DMS 273 treated with DMSO at 0.1 percent for 48 hours (cell line): ENCODE results near the gene HIBADH.
"Not testable (repeated sequence)": the region's sequence is repeated elsewhere in the genome, so short reads cannot be mapped to it uniquely, and the experiment has no call there.

Experiments
- DNase-seq: peaks from one replicate; lab custom pipeline; 2025; lab: John Stamatoyannopoulos, UW

The HIBADH gene

DNA sequence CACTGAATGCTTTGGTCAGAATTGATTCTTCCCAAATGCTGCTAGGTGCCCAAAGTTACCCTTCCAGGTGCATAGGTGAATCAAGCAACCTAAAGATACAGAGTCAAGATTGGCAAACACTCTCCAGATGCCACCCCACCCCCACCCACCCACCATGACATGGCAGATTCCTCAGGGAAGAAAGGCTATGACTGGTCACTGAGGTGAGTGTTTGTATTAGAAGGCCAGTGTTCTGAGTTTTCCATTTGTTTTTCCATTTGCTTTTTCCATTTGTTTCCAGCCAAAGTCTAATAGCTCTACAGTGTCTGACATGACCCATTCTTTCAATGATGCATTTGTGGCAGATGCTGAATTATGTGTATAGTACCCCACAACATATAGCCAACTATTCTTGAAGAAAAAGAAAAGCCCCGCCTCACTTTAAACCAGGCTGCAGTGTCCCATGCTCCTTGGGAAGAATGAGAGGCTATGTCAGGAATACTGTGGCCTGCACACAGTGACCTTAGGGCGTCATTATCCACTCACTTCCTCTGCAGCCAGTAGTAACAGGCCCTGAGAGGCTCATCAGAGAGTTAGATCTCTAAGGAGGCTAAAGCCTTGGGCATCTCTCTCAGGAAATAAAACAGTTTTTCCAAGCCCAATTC, 16.1 kb upstream of the HIBADH start:
- no peak for DNase-seq

DNA sequence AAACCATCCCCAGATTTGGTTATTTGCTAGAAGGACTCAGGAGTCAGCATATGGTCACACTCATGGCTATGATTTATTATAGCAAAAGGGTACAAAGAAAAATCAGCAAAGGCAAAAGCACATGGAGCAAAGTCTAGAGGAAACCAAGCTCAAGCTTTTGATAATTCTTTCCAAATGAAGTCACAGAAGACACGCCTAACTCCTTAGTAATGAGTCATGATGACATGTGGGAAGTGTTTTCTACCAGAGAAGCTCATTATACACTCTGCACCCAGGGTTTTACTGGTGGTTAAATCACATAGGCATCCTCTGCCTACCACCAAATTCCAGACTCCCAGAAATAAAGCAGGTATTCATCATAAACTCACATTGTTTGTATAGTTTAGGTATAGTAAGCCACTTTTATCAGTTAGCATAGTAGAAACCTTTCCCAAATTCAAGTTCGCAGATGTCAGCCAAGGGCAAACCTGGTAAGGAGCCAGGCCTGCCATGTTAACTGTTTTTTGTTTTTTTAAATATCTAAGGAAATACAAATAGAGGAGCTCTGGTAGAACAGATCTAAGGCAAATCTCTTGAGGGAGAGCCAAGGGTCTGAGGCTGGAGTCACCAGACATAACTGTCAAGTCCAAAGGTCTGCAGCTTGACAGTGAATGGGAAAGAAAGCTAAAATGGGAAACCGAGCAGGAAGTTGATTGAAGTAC, 15.4 kb upstream of the HIBADH start:
- no peak for DNase-seq

DNA sequence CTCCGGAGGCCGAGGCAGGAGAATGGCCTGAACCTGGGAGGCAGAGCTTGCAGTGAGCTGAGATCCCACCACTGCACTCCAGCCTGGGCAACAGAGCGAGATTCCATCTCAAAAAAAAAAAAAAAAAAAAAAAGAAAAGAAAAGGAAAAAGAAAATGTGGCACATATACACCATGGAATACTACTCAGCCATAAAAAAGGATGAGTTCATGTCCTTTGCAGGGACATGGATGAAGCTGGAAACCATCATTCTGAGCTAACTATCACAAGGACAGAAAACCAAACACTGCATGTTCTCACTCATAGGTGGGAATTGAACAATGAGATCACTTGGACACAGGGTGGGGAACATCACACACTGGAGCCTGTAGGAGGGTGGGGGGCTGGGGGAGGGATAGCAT, 11.4 kb upstream of the HIBADH start:
- DNase-seq = not testable (repeated sequence)

DNA sequence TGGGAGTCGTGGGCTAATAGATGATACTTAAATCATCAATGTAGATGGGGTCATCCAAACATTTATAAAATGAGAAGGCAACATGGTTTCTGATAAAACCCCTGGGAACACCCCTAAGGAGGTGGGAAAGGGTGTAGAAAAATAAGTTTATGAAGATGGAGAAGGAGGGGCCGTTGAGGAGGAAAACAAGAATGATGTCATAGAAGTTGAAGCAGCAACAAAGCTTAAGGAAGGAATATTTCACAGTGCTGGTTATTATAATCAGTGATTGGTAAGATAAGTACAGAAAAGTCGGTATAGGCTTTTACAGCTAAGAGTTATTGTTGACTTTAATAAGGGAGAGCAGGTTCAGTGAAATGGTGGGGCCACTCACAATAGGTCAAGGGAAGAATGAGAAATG, 9.0 kb upstream of the HIBADH start:
- no peak for DNase-seq

- DNase-seq = no peak
These were observed 8.0 kb upstream of the HIBADH start for GRCh38 chr7:27670676-27671075.

- DNase-seq = no peak
These were observed 7.5 kb upstream of the HIBADH start for GRCh38 chr7:27670177-27670576.

DNA sequence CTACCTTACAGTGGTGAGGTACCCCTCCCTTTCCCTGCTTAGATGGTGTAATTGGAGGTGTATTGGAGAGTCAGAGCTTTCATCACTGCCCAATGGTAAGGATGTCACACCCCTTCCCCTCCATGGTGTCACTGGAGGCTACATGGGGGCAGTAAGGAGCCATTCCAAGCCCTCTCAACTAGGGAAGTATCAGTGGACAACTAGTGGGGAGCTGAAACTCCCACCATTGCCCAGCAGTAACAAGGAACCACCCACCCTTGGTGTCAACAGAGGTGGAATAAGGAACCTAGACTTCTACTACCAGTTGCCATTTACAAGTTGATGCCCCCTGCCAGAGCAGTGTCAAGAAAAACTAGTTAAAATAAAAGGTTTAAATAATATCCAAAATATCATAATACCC, 2.8 kb upstream of the HIBADH start:
- DNase-seq = no peak

- DNase-seq = no peak
These were observed 1.3 kb upstream of the HIBADH start for GRCh38 chr7:27663989-27664331.

GRCh38 chr7:27661811-27662489, 733 bp downstream of the HIBADH start:
- DNase-seq = no peak

- DNase-seq = no peak
These were observed 6.0 kb downstream of the HIBADH start for GRCh38 chr7:27656724-27657123.

- no peak for DNase-seq
These were observed 7.5 kb downstream of the HIBADH start for GRCh38 chr7:27655184-27655583.

DNA sequence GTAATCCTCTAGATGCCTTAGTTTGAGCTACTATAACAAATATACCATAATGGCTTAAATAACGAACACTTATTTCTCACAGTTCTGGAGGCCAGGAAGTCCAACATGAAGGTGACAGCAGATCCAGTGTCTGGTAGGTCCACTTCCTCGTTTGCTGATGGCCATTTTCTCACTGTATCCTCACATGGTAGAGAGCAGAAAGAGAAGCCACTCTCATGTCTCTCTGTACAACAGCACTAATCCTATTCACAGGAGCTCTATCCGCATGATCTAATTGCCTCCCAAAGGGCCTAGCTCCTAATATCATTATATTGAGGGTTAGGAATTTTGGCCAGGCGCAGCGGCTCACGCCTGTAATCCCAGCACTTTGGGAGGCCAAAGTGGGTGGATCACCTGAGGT, 10.2 kb downstream of the HIBADH start:
- DNase-seq = no peak

- DNase-seq = no peak
These were observed 11.0 kb downstream of the HIBADH start for GRCh38 chr7:27651702-27652101.

- no peak for DNase-seq
These were observed 12.4 kb downstream of the HIBADH start for GRCh38 chr7:27650283-27650682.

GRCh38 chr7:27647489-27647888, 15.2 kb downstream of the HIBADH start:
- no peak for DNase-seq

GRCh38 chr7:27647046-27647445, 15.6 kb downstream of the HIBADH start:
- DNase-seq = no peak

DNA sequence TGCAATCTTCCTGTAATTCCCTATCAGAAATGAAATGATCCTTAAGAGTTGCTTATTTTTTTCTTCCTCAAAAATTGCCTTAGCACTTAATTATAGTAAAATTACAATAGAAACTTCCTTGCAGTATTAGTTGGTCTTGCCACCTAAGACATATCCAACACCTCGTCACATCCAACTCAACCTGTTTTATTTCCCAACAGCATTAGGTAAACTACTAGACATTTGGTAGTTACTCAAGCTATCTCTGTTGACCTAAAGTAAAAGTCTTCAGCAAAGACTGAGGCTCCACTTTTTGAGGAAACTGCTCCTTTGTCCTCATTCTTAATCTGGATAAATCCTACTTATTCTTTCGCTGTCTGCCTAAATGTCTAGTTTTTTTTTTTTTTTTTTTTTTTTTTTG, 20.4 kb downstream of the HIBADH start:
- DNase-seq = no peak

DNA sequence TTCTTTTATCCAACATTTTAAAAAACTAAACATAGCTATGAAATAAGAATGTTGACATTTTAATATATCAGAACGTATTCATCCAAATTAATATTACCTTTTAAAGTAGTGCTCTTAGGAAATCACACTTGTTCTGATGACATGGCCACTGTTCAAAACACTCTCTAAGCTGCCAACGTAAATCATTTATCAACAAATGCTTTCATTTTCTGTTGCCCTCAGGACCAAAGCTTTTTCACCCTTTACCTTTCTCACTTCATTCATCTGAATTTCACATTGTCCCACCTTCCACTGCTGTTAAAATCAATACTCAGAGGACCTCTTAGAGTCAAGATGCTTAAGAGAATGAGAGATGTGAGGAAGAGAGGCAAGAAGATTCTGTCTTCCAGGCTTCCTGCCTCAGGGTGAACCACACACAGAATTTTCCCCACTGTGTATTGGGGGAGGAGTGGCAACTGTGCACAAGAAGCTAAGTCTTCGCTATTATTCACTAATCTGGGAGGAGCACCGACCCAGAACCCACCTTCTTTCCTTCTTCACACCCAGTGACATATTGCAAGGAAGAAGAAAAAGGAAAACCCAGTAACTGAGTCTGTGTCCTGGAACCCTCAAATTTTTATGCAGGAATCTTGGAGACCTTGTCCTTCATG, 21.0 kb downstream of the HIBADH start:
- DNase-seq = no peak

- DNase-seq = no peak
These were observed 21.7 kb downstream of the HIBADH start for GRCh38 chr7:27640884-27641574.

GRCh38 chr7:27639851-27640250, 22.8 kb downstream of the HIBADH start:
- no peak for DNase-seq

DNA sequence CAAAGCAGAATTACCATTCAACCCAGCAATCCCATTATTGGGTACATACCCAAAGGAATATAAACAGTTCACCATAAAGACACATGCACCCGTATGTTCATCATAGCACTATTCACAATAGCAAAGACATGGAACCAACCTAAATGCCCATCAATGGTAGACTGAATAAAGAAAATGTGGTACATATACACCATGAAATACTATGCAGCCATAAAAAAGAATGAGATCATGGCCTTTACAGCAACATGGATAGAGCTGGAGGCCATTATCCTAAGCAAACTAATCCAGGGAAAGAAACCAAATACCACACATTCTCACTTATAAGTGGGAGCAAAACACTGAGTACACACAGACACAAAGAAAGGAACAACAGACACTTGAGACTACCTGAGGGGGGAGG, 23.6 kb downstream of the HIBADH start:
- not testable (repeated sequence) for DNase-seq

DNA sequence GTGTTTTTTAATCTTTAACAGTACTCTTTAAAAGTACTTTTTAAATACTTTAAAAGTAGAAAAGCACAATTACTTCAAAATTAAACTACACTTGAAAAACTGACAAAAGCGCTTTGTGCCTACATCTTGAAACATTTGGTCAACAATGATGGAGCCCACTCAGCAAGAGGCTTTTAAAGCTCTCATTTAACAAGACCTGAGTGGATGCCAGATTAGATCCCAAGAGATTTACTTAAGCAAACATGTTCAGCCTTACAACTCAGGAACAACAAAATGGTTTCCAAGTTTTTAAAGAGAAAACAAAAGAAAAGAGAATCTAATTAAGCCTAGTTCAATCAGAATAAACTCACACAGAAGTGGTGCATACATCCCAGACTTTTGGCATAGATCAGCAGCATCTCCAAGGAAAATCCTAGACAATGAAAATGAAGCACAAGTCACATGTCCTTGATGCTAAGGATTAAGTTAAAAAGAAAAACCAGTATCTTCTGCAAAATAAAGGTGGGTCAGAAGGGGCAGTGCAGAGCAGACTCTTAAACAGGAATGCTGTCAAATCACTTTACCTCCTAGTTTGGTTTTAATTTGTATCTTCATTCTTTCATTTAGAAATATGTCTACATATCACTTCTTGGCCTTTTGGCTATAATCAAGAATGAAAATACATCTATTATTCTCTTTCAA, 26.2 kb downstream of the HIBADH start:
- DNase-seq = peak; percentile 49
